Mammary epithelial cell (primary cell): ENCODE results near the gene SUN1.

ENCODE experiments used
- CTCF ChIP-seq, 2 donors: IDR thresholded peaks in 1 of 2; conservative IDR thresholded peaks in 1 of 2; 2 replicates each; pipeline ENCODE4 v1.5.1; 2011 to 2012; ENCODE audit warnings: inconsistent platforms in 2 of 2, low read length in 2 of 2, mild to moderate bottlenecking in 2 of 2, control low read depth in 1 of 2, low read depth in 1 of 2; ENCODE audit not compliant: insufficient read depth in 1 of 2; ENCODE audit errors: extremely low read depth in 1 of 2
- EZH2 ChIP-seq: IDR thresholded peaks from 2 replicates; pipeline ENCODE4 v1.6.1; 2012; ENCODE audit warnings: low read length, inconsistent platforms, borderline replicate concordance

- TF ChIP-seq CTCF (conservative IDR thresholded peaks at IDR 0.05 in 1 of 2, IDR thresholded peaks at IDR 0.05 in 1 of 2; ENCODE audit: extremely low read depth in 1 of 2, insufficient read depth in 1 of 2, low read depth in 1 of 2, low read length in 2 of 2) (no peak), EZH2 (no peak)
These were observed 8.2 kb upstream of the SUN1 start for GRCh38 chr7:824081-824480.
